MG63 (cell line): ENCODE results near the gene DAP. TPM values are rescaled to one million over a fixed set of nuclear protein-coding genes. Genes with fewer than 3 reads are reported as not detected.
A peak's percentile ranks its signal among the peaks of the same experiment; 100 is the strongest.

ENCODE experiments used
- DNase-seq: peaks from one replicate; pipeline ENCODE4 v3.0.0-alpha.2; 2020
- H3K27me3 ChIP-seq: fragments of 250-450 bp; sonication (Bioruptor Pico); 2 replicates; pipeline ENCODE4 v1.5.1; 2020; ENCODE audit warnings: mild to moderate bottlenecking, moderate library complexity
- H3K36me3 ChIP-seq: fragments of 250-450 bp; sonication (Bioruptor Pico); 2 replicates; pipeline ENCODE4 v1.5.1; 2020; ENCODE audit warnings: mild to moderate bottlenecking, moderate library complexity
- H3K4me3 ChIP-seq: fragments of 250-450 bp; sonication (Bioruptor Pico); 2 replicates; pipeline ENCODE4 v1.5.1; 2020; ENCODE audit warnings: mild to moderate bottlenecking, moderate library complexity
- H3K9me3 ChIP-seq: fragments of 250-450 bp; sonication (Bioruptor Pico); 2 replicates; pipeline ENCODE4 v1.5.1; 2020; ENCODE audit warnings: mild to moderate bottlenecking, moderate library complexity
- total RNA-seq: library from RNA; depleted of rRNA; stranded (reverse); fragments of >200 nt; shearing (Covaris generic); gene quantifications from 2 replicates; pipeline ENCODE4 v1.2.3, GENCODE V29; 2014; ENCODE audit warnings: low replicate concordance

The DAP gene
- total RNA-seq, 1 experiment from 2014 or later: 26.4 TPM

DNA sequence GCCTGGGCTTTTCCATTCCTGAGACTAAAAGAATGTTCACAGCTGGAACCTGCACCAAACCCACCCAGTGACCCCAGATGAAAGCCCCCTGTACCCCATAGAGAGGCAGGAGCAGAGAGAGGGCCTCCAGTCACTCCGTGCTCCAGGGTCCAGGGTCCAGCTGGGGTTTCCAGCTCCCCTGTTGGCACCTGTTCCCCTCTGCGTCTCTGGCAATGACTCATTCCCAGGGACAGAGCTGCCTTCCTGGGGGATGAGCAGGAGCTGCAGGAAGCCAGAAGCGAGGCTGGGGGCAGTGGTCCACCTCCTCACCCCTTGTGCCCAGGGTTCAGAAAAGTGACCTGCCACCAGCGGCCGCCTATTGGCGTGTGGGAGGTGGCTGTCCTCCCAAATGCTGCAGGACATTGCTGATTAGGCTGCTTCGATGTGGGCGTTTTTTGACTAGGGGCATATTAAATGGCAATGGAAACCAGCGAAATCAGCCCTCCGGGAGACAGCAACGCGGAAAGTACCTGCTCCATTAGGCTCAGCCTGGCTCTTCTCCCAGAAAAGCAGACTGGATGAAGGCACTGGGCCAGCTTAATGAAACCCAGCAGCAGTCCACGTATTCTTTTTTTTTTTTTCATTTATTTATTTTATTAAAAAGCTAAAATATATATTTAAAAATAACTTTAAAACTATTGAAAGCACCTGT lies 97.4 kb downstream of the DAP start:
- peak; percentile 66 for DNase-seq
- H3K9me3 ChIP-seq: peaks cover 5% of the 10 kb centered on the region
- H3K27me3 ChIP-seq: no peaks in the 10 kb centered on the region
- H3K36me3 ChIP-seq: no peaks in the 10 kb centered on the region
- H3K4me3 ChIP-seq: no peak overlapping the region

DNA sequence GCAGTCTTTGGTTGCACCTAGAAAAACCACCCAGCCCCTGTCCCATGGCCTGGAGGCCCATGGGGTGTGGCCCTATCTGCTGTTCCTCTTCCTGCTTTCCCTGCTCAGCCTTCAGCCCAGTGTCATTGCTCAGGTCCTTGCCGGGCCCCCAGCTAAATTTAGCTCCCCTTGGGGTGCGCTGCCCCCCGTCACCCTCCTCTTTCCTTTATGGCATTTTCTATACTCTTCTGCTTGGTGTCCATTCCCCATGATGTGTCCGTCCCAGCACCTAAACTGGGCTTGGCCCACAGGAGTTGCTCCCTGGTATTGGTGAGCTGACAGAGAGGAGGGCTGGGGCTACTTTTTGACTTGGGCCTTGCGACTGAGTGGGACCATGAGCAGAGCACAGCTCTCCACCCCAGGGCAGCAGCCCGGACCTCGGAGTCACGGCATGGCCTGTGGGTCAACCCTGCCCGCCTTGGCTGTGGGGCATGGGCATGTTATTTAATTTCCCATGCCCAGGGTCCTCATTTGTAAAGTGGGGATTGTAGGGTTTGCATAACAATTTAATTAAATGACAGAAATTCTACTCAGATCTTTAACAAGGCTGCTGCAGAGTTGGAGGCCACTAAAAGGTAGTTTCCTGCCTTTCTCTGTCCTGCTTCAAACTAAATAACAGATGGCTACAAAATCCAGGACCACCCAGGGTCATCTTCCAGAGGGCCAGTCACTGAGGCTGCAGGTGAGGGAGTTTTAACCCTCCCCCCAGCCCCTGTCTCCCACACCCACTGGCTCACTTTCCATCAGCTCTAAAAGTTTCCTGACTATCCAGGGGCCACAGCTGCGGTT lies 98.2 kb downstream of the DAP start:
- Histone ChIP-seq H3K4me3 (no peak overlapping the region), H3K36me3 (peaks cover 5% of the 10 kb centered on the region; the same call in 1 of the 2 replicates), H3K27me3 (no peaks in the 10 kb centered on the region), H3K9me3 (no peaks in the 10 kb centered on the region)
- no peak for DNase-seq

DNA sequence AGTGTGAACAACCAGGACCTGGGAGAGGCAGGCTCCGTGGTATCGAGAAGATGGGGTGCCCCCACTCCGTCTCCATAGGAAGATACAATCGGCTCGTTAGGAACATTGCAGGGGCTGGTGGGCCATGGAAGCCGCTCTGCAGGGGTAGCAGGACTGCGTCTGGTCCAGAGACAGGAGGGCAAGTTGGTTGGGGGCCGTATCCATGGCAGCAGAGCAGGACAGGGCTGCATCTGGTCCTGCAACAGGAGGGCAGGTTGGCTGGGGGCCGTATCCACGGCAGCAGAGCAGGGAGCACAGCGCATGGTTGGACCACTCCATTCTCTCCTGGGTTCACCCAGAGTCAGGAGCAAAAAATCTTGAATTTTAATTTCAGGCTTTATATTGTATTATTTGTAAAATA lies 99.0 kb downstream of the DAP start:
- no peak for DNase-seq
- Histone ChIP-seq H3K4me3 (no peak overlapping the region), H3K9me3 (no peaks in the 10 kb centered on the region), H3K36me3 (peaks cover 8% of the 10 kb centered on the region; the same call in 1 of the 2 replicates), H3K27me3 (no peaks in the 10 kb centered on the region)

DNA sequence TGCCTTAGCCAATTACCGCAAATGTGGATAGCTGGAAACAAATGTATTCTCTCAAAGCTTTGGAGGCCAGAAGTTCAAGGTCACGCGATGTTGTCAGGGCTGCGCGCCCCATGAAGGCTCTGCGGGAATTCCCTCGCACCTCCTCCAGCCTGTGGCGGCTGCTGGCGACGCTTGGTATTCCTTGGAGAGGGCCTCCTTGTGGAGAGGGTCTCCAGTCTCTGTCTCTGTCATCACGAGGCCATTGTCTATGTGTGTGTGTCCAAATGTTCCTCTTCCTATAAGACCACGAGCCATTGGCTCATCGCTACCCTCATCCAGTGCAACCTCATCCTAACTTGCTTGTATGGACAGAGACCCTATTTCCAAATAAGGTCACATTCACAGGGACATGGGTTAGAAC lies 99.6 kb downstream of the DAP start:
- DNase-seq: no peak
- H3K4me3 ChIP-seq: no peak overlapping the region
- no peaks in the 10 kb centered on the region for H3K27me3 ChIP-seq
- peaks cover 11% of the 10 kb centered on the region; the same call in 1 of the 2 replicates for H3K36me3 ChIP-seq
- H3K9me3 ChIP-seq: no peaks in the 10 kb centered on the region

DNA sequence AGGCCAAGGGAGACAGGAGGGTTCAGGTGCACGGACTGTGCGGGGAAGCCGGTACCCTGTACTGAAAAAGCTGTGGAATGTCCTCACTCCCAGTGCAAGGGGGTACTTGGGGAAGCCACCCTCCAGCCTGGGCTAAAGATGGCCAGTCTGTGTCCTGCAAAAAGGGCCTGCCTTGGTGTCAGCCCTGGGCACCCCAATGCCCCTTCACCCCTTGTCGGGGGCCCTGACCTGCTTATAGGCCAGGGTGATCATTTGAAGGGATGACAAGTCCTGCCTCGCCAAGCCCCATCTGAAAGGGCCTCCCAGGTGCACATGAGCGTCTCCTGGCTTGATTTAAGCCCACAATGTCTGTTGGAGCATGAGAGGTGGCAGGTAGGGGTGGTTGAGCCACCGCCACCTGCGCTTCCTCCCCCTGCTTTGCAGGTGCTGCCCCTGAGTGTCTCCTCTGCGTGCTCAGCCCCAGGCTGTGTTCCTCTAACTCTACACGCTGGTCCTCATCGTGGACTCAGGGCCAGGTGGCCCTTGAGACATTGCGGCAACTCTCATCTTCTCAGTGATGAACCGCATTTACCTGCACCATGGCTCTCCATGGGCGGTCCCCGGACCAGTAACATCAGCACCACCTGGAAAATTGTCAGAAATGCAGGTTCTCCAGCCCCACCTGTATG lies 100.2 kb downstream of the DAP start:
- no peaks in the 10 kb centered on the region for H3K9me3 ChIP-seq
- H3K36me3 ChIP-seq: peaks cover 17% of the 10 kb centered on the region
- DNase-seq: no peak
- no peak overlapping the region for H3K4me3 ChIP-seq
- no peaks in the 10 kb centered on the region for H3K27me3 ChIP-seq

DNA sequence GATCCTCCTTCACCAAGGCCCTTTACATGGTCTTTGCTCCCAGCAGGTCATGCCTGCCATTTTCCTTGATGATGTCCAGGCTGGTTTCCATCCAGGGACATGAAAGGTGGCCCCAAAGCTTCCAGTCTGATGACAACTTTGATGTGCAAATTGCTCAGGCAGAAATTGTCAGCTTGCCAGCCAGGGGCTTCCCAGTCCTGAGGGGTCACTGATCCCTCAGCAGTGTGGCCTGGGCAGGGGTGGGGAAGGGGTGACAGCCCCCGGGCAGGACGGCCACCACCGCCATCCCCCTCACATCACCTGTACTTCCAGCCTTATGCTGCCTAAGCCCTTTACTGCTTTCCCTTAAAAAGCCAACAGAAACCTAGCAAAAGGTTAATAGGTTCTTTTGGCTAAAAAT lies 100.9 kb downstream of the DAP start:
- H3K9me3 ChIP-seq: no peaks in the 10 kb centered on the region

DNA sequence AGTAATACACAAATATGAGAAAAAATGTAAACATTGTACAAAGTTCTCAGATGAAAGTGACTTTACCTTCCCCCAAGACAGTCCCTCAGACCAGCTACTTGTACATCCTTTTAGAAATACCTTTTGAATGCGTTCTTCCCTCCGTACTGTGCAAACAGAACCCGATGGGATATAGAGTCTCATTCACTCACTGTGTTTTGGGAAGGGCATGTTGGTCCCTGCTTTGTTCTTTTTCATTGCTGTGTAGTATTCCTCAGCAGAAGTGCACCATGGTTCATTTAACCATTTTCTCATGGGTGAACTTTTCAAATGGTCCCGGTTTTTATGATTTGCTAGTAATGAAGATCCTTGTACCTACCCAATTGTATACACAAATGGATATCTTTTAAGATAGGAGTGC lies 102.8 kb downstream of the DAP start:
- no peaks in the 10 kb centered on the region for H3K27me3 ChIP-seq
- H3K9me3 ChIP-seq: no peaks in the 10 kb centered on the region
- no peak overlapping the region for H3K4me3 ChIP-seq
- H3K36me3 ChIP-seq: peaks cover 43% of the 10 kb centered on the region
- DNase-seq: no peak

More for the DNA sequence above, 100.9 kb downstream of the DAP start:
- Histone ChIP-seq H3K36me3 (peaks cover 24% of the 10 kb centered on the region), H3K4me3 (no peak overlapping the region), H3K27me3 (no peaks in the 10 kb centered on the region)
- DNase-seq: no peak

DNA sequence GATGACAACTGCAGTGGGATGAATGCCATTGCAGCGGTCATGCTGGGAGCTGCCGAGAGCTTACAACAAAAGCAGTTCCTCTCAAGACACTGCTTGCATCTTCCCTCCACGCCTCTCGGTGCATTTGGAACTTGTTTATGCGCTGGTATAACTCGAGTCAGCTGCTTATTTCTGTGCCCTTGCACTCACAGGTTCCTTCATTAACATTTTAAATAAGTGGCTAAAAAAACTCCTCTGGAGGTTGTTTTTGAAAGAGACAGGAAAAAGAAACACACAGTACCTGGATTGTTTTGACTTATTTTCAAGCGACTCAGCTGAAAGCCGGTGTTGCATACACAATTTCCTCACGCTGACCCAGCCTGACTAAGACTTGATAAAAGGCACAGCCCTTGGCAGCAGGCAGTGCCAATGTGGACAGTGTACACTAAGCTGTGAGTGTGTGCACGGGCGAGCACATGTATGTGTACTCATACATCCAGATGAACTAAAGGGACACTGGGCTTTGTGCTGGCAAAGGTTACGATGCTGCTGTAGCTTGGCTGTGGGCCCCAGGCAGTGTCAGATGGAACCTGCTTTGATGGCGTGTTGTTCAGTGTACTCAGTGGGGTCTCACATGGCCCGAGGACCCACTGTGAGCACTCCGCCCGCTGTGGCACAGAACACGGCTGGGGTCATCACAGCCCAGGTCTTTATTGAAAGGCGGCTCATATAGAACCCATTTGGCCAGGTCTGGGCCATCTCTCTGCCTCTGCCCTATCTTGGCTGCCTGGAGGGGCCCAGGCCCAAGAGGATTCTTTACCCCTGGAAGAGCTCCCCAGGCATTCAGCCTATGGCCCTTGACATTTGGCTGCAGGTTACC lies 104.8 kb downstream of the DAP start:
- Histone ChIP-seq H3K9me3 (no peaks in the 10 kb centered on the region), H3K4me3 (no peak overlapping the region), H3K27me3 (no peaks in the 10 kb centered on the region), H3K36me3 (peaks cover 63% of the 10 kb centered on the region)
- peak; percentile 58 for DNase-seq

DNA sequence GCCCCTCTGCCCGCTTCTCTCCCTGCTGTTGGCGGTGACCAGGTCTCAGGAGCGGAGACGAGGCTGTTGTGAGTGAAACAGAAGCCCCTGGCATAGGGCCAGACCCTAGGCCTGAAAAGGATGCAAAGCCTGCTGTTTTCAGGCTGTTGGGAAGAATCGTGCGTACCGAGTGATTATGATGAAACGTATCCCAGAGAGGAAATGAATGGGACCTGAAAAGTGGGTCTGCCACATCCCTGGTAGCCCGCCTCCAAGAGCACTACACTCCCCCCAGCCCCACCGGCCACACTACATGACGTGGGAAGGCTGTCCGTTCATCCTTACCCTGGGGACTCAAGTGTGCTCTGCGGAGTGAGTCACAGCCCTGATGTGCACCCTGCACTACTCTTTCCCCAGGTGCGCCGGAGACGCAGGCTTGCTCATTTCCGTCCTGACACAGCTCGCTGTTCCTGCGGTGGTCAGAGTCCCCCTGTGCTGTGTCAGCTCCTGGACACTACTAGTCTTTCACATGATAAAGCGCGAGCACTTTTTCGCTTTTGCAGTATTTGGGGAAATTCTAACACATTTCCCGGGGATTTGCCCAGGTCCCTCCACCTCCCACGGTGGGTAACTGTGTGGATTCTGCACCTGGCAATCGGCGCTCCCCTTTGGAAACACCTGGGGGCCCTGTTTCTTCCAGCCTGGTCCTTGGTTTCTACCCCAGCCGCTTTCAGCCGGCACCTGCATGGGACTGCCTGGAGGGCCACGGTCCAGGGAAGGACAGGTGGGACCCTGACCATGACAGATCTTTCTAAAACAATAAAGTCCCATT lies 105.7 kb downstream of the DAP start:
- no peaks in the 10 kb centered on the region for H3K27me3 ChIP-seq
- DNase-seq: no peak
- no peaks in the 10 kb centered on the region for H3K9me3 ChIP-seq
- H3K4me3 ChIP-seq: no peak overlapping the region
- peaks cover 72% of the 10 kb centered on the region for H3K36me3 ChIP-seq

DNA sequence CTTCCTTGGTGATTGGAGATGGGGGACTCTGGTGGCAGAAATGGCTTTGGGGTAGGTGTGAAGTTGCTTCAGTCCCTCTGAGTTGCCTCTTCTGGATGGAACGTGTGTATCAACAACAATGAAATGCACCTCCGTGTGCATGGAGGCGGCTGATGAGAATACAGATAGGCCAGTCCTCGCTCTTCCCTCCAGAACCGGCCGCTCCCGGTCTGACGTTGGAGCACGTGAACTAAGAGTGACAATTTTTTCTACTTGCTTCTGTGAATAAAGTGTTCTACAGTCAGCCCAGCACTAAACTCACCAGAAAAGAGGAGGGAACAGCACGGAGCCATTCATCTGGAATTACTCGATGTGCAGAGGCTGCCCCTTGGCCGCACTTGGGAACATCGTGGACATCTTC lies 106.5 kb downstream of the DAP start:
- Histone ChIP-seq H3K27me3 (no peaks in the 10 kb centered on the region), H3K4me3 (no peak overlapping the region), H3K9me3 (no peaks in the 10 kb centered on the region), H3K36me3 (peaks cover 74% of the 10 kb centered on the region)
- no peak for DNase-seq

DNA sequence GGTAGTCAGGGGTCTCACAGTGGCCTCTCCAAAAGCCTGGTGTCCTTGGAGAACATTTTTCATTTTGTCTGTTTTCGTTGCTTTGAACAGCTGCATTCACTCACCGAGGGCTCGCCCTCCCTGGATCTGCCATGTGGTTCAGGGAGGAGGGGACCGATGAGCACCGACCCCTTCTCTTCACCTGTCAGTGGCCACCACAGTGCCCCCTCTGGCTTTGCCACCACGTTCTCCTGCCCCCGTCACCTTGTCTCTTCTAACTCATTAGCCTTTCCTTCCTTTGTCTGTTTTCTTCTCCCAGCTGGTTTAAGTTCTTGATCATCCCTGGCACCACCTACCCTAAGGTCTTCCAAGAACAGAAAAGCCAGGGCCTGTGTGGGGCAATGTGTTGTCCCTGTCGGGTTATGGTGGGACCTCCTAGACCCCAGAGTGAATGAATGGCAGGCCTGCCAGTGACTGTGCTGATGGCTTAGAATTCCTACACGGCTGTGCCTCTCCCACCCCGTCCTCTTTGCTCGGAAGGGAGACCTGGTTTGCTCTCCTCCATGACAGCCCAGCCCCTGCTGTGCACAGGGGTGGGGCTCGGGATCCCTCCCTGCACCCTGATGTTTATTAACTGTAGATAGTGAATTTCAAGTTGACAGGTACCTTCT lies 107.2 kb downstream of the DAP start:
- peaks cover 74% of the 10 kb centered on the region for H3K36me3 ChIP-seq
- DNase-seq: no peak
- H3K27me3 ChIP-seq: no peaks in the 10 kb centered on the region
- no peak overlapping the region for H3K4me3 ChIP-seq
- no peaks in the 10 kb centered on the region for H3K9me3 ChIP-seq

DNA sequence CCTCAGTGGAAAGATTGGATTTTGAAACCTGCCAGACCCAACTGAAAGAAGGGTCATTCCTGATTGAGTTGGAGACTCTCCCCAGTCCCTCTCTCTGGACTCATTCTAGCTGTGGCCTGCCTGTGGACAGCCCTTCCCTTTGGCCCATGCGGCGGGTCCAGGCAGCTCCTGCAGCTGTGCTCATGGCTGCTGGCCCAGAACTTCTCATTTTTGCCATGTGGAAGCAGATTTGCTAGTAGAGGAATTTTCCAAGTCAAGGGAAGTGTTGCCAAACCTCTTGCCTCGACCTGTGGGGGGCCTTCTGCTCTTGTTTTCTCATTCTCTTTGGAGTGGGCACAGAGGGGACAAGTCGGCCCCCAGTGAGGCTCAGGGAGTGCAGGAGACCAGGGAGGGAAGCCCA lies 108.0 kb downstream of the DAP start:
- no peaks in the 10 kb centered on the region for H3K27me3 ChIP-seq
- H3K9me3 ChIP-seq: no peaks in the 10 kb centered on the region
- no peak overlapping the region for H3K4me3 ChIP-seq
- H3K36me3 ChIP-seq: peaks cover 78% of the 10 kb centered on the region
- peak; percentile 69 for DNase-seq

DNA sequence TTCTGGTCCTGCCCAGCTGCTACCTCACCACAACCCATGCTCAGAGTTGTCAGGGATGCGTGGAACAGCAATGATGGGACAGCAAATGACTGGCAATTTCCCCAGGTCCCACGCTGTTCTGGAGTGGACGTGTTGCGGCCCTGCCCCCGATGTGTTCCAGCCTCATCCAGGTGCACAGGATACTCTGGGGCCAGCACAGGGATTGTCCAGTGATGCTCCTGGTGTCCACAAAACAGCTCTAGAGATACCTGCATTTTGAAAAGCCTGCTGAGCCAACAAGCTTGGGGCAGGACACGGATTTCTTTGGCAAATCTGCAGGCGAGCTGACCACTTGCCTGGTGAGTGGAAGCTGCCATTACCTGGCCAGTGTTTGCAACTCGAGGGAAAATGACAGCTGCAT lies 108.4 kb downstream of the DAP start:
- H3K27me3 ChIP-seq: no peaks in the 10 kb centered on the region
- peaks cover 77% of the 10 kb centered on the region for H3K36me3 ChIP-seq
- no peak for DNase-seq
- H3K4me3 ChIP-seq: no peak overlapping the region
- no peaks in the 10 kb centered on the region for H3K9me3 ChIP-seq

DNA sequence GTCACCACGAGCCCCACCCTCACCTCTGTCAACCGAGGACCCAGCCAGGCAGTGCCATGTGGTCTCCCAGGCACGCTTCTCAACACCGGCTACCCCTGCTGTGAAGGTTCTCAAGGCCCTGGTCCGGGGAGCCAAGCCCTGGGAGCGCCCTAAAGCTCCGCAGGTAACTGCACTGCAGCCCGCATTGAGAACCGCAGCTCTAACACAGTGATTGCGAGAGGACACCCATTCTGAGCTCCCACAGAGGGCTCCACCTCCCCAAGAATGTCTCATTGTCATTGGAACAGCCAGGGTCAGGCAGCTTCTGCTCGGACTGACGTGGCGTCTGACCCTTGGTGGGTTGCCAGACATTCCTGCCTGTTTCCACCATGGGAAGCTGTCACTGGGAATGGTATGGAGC lies 108.9 kb downstream of the DAP start:
- Histone ChIP-seq H3K9me3 (no peaks in the 10 kb centered on the region), H3K36me3 (peaks cover 80% of the 10 kb centered on the region), H3K27me3 (no peaks in the 10 kb centered on the region), H3K4me3 (no peak overlapping the region)
- peak; percentile 37 for DNase-seq

DNA sequence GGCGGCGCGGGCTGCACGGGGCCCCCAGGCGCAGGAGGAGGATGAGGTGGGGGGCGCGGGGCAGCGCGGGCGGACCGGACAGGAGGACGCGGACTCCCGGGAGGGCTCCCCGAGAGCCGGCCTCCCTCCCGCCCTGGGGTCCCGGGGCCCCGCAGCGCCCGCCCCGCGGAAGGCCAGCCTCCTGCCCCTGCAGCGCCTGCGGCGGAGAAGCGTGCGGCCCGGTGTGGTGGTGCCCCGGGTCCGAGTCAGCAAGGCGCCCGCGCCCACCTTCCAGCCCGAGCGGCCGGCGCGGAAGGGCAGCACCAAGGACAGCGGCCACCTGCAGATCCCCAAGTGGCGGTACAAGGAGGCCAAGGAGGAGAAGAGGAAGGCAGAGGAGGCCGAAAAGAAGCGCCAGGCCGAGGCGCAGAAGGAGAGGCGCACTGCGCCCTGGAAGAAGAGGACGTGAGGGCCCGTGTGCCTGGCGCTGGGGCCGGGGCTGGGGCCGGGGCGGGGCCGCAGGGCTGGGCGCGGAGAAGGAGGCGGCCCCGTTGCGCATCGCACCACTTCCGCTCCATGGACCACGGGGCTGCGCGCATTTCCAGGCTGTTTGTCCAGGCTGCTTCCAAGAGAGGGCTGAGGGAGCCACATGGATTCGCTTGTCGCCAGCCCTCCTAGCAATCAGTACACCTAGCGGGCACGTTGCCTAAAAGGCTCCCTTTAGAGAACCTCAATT lies 111.2 kb downstream of the DAP start:
- Histone ChIP-seq H3K27me3 (no peaks in the 10 kb centered on the region), H3K36me3 (peaks cover 80% of the 10 kb centered on the region), H3K4me3 (no peak overlapping the region), H3K9me3 (no peaks in the 10 kb centered on the region)
- no peak for DNase-seq
